ENCODE results near the gene SULT1A1. TPM values are rescaled to one million over a fixed set of nuclear protein-coding genes. Genes with fewer than 3 reads are reported as not detected.
"Not testable (repeated sequence)": the region's sequence is repeated elsewhere in the genome, so short reads cannot be mapped to it uniquely, and the experiment has no call there.

SULT1A1 gene
- 40.0 TPM for total RNA-seq

DNA sequence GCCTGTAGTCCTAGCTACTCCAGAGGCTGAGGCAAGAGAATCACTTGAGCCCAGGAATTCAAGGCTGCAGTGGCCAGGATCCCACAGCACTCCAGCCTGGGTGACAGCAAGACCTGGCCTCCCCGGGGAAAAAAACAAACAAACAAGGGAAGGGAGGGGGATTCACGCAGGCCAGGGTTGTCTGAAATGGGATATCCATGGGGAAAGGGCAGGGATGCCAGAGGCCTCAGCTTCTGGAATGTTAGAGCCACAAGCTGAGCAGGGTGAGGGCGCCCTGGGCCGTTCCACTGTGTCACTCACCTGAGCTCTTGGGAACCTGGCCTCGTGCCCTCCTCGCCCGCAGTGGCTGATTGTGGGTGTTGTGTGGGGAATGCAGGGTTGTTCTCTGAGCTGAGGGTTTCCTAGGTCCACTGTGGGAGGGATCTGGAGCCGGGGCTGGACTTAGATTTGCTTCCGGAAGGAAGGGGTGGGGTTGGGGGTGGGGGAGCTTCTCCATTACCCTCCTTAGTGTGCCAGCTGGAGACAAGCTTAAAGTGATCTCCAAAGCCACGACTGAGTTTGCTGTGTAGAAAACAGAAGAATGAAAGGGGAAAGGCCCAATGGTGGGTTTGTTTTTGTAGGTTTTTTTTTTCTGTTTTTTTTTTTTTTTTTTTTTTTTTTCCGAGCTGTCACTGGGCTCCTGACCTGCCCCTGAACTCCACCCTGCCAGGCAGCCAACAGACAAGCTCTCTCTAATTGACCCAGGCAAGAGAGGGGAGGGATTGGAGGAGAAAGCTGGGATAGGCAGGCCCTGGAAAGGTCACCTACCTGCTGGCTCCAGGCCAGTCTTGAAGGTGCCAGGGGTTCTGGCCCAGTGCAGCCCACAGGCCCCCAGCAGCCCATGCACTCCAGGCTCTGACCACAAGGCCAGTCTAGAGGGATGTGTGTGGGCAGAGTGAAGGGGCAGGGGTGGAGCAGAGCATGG lies at the start of gene SULT1A1:
SULT1A1 (minus strand) TSS at position 414 of the 964 bp plus-strand sequence. CDS start 1,189 bp downstream, outside the sequence.
- intact Hi-C loops (cut with DNase I) = no loop called here
- ATAC-seq = peak; percentile 84
- DNase-seq (ENCODE audit: low spot score) = peak; percentile 76

GRCh38 chr16:28639959-28640358 lies 30.1 kb upstream of the SULT1A1 start:
- intact Hi-C loops (cut with DNase I); ATAC-seq; DNase-seq (ENCODE audit: low spot score): not testable (repeated sequence)

- DNase-seq (ENCODE audit: low spot score); intact Hi-C loops (cut with DNase I); ATAC-seq: not testable (repeated sequence)
These were observed 28.5 kb upstream of the SULT1A1 start for GRCh38 chr16:28638359-28638758.

DNA sequence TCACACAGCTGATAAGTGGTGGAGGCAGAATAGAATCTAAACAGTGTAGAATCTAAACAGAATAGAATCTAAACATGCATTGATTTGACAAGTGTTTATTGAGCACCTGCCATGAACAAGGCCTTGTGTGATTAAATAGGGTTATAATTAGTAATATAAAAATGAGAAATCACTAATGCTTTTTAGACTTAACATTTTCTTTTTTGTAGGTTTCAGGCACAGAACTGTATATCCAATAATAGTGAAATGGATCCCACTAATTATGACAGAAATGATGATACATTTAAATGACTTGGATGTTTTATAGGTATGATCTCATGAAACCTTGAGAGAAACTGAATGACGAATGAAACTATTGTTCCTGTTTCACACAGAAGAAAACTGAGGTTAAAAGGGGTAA lies 27.9 kb upstream of the SULT1A1 start, which contains the start of gene NPIPB8:
NPIPB8 (plus strand) TSS at position 301 of the 400 bp plus-strand sequence. CDS start 296 bp downstream, outside the sequence.
- ATAC-seq; intact Hi-C loops (cut with DNase I); DNase-seq (ENCODE audit: low spot score): not testable (repeated sequence)

DNA sequence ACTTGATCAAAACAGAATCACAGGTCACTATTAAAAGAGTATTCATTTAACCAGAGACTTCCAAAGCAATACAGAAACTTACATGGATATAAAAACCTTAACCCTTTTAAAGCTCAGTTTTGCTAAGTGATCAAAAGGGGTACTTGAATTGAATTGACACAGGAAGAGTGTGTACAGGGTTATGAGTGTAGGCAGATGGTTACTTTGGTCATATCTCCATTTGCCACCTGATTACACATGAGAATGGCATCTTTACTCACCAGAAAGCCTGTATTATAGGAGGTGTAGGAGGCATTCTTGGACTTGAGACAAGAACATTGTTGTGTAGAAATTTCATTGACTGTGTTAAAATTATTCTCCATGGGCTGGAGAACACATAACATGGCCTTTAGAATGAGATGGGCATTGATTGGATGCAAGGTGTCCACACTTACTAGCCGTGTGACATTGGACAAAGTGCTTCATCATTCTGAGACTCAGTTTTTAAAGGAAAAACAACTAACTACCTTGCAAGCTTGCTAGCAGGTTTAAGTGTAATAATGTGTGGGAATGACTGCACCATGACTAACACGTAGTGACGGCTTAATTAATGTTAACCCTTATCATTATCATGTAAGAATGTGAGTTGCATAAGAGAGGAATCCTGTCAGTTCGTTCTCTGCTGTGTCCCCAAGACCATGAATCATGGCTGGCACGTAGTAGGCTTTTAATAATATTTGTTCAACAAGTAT lies 26.4 kb upstream of the SULT1A1 start:
- not testable (repeated sequence) for DNase-seq (ENCODE audit: low spot score); ATAC-seq

DNA sequence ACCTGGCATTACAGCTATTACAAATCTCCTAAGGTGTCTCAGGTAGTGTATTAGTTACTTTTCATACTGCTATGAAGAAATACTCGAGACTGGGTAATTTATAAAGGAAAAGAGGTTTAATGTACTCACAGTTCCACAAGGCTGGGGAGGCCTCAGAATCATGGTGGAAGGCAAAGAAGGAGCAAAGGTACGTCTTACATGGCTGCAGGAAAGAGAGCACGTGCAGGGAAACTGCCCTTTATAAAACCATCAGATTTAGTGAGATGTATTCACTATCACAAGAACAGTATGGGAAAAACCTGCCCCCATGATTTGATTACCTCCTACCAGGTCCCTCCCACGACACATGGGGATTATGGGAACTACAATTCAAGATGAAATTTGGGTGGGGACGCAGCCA lies 21.1 kb upstream of the SULT1A1 start:
- intact Hi-C loops (cut with DNase I); ATAC-seq: not testable (repeated sequence)

More for the DNA sequence above, 26.4 kb upstream of the SULT1A1 start:
- intact Hi-C loops (cut with DNase I) = not testable (repeated sequence)

GRCh38 chr16:28623172-28623711 lies 13.4 kb upstream of the SULT1A1 start:
- ATAC-seq (peak; percentile 90), DNase-seq (ENCODE audit: low spot score) (no peak)
- intact Hi-C loops (cut with DNase I) = no loop called here

More for the DNA sequence above, 21.1 kb upstream of the SULT1A1 start:
- not testable (repeated sequence) for DNase-seq (ENCODE audit: low spot score)

GRCh38 chr16:28622532-28623171 lies 12.8 kb upstream of the SULT1A1 start:
- intact Hi-C loops (cut with DNase I); DNase-seq (ENCODE audit: low spot score): not testable (repeated sequence)
- peak; percentile 61 for ATAC-seq

- intact Hi-C loops (cut with DNase I) = no loop called here
- ATAC-seq = no peak
- no peak for DNase-seq (ENCODE audit: low spot score)
These were observed 11.8 kb upstream of the SULT1A1 start for GRCh38 chr16:28621481-28622155.

DNA sequence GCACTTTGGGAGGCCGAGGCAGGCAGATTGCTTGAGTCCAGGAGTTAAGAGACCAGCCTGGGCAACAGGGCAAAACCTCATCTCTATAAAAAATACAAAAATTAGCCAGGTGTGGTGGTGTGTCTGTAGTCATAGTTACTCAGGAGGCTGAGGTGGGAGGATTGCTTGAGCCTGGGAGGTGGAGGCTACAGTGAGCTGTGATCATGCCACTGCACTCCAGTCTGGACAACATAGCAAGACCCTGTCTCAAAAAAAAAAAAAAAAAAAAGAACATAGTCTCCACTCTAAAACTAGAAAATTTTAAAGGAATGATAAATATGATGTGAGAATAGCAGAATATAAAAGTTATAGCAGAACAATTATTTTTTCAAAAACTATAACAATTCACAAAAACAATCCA lies 10.5 kb upstream of the SULT1A1 start:
- DNase-seq (ENCODE audit: low spot score); ATAC-seq; intact Hi-C loops (cut with DNase I): not testable (repeated sequence)

GRCh38 chr16:28617874-28618273 lies 8.0 kb upstream of the SULT1A1 start:
- DNase-seq (ENCODE audit: low spot score) = no peak
- no peak for ATAC-seq
- intact Hi-C loops (cut with DNase I) = no loop called here

DNA sequence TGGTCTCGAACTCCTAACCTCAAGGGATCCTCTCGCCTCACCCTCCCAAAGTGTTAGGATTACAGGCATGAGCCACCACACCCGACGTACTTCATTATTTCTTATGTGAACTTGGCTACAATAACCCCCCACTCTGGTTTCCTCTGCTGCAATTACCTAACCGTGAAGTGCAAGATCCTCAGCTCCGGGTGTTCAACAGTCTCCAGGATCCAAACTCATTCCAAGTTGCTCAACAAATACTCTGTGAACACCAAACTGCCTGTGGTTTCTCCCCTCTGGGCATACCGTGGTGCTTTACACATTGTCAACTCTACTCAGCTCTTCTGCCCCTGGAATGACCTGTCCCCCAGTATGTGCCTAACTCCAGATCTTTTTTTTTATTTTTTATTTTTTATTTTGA lies 6.8 kb upstream of the SULT1A1 start:
- intact Hi-C loops (cut with DNase I) = no loop called here
- DNase-seq (ENCODE audit: low spot score) (no peak), ATAC-seq (peak; percentile 47)

GRCh38 chr16:28616224-28616577 lies 6.4 kb upstream of the SULT1A1 start:
- ATAC-seq; DNase-seq (ENCODE audit: low spot score); intact Hi-C loops (cut with DNase I): not testable (repeated sequence)

- intact Hi-C loops (cut with DNase I); DNase-seq (ENCODE audit: low spot score): not testable (repeated sequence)
- ATAC-seq = peak; percentile 66
These were observed 5.8 kb upstream of the SULT1A1 start for GRCh38 chr16:28615486-28616223.

- ATAC-seq; DNase-seq (ENCODE audit: low spot score); intact Hi-C loops (cut with DNase I): not testable (repeated sequence)
These were observed 4.7 kb upstream of the SULT1A1 start for GRCh38 chr16:28614561-28614960.

DNA sequence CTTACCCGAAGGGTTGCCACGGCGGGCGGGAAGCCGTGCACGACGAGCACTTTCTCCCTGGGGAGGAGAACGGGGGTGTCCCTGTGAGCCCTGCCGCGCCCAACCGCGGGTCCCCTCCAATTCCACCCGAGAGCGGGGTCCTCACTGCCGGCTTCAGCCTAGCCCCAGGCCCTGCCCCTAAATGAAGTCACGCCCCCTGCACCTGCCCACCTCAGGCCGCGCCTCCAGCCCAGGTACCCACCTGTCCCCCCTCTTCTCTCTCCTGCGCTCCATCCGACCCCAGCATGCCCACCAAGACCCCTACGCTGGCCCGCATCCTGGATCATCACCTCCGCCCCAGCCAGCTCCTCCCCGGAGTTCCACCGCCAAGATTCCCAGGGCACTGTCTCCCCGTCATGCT lies 4.1 kb upstream of the SULT1A1 start:
- intact Hi-C loops (cut with DNase I); ATAC-seq: not testable (repeated sequence)
- DNase-seq (ENCODE audit: low spot score) = peak; percentile 58

All from sciatic nerve (tissue), 2 donors.